ENCODE measurements around the gene TMEM235.
"Not testable (repeated sequence)": the region's sequence is repeated elsewhere in the genome, so short reads cannot be mapped to it uniquely, and the experiment has no call there.

TMEM235 gene

GRCh38 chr17:78238823-78239488 is 7.5 kb downstream of the TMEM235 start:
- DNase-seq, result no peak

GRCh38 chr17:78239489-78239931 is 8.1 kb downstream of the TMEM235 start:
- no peak for DNase-seq

GRCh38 chr17:78240012-78240655 is 8.7 kb downstream of the TMEM235 start:
- DNase-seq, result no peak

GRCh38 chr17:78240839-78241238 is 9.4 kb downstream of the TMEM235 start:
- DNase-seq, result no peak

- DNase-seq, result no peak
Observed at GRCh38 chr17:78241277-78242023, 10.0 kb downstream of the TMEM235 start.

- DNase-seq, result peak; percentile 63
Observed at GRCh38 chr17:78242024-78242742, 10.8 kb downstream of the TMEM235 start.

- no peak for DNase-seq
Observed at GRCh38 chr17:78247304-78247703, 15.9 kb downstream of the TMEM235 start.

- DNase-seq, result no peak
Observed at GRCh38 chr17:78248051-78248914, 16.9 kb downstream of the TMEM235 start.

- DNase-seq, result no peak
Observed at GRCh38 chr17:78249074-78249817, 17.8 kb downstream of the TMEM235 start.

- DNase-seq, result no peak
Observed at GRCh38 chr17:78249818-78250806, 18.7 kb downstream of the TMEM235 start.

GRCh38 chr17:78250891-78251772 is 19.7 kb downstream of the TMEM235 start:
- DNase-seq, result peak; percentile 85

- no peak for DNase-seq
Observed at GRCh38 chr17:78251773-78252103, 20.3 kb downstream of the TMEM235 start.

- peak; percentile 86 for DNase-seq
Observed at GRCh38 chr17:78252111-78252634, 20.7 kb downstream of the TMEM235 start.

- DNase-seq, result no peak
Observed at GRCh38 chr17:78252701-78253635, 21.5 kb downstream of the TMEM235 start.

- not testable (repeated sequence) for DNase-seq
Observed at GRCh38 chr17:78253636-78253945, 22.2 kb downstream of the TMEM235 start.

GRCh38 chr17:78253946-78254672 is 22.7 kb downstream of the TMEM235 start:
- DNase-seq, result peak; percentile 80

- DNase-seq, result no peak
Observed at GRCh38 chr17:78255029-78255656, 23.7 kb downstream of the TMEM235 start.

All from CD4-positive, alpha-beta T cell treated with Interleukin-15 for 1 hour (primary cell).